ENCODE data around the gene ELANE. TPM values are rescaled to one million over a fixed set of nuclear protein-coding genes. Genes with fewer than 3 reads are reported as not detected.

Gene ELANE
- total and polyA plus RNA-seq, 9 of the 15 experiments (the other 6 are each of a cell fraction or from before 2014, with no cell fraction given): not detected

DNA sequence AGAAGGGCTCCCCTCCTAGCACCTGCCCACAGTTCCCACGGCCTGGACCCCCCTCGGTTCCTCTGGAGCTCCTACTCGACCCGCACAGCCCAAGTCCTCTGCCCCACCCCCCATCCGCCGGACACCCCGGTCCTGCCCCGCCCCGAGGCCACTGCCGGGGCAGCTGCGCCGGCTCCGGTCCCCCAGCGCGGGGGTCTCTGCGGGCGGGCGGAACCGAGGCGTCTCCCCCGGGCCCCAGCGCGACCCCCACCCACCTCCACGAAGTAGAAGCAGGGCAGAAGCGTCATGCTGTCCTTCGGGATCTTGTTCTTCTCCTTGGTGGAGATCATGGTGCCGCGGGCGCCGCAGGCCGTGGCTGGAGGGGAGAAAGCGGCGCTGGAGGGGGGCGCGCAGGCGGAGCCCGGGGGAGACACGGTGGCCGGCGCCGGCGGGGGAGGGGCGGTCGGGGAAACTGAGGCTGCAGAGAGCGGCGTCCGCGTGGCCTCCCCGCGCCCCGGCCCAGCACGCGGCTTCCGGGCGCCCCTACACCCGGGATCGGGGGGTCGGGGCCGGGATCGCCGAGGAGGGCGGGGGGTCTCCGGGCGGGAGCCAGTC lies 30.8 kb upstream of the ELANE start (continued):
- TF ChIP-seq PRDM10 (IDR thresholded peaks at IDR 0.05; ENCODE audit: partially characterized antibody) (peak; percentile 65), ZNF395 (CRISPR knock-in tag; IDR thresholded peaks at IDR 0.05) (no peak), CEBPB (tag; IDR thresholded peaks at IDR 0.05) (no peak), SIRT6 (IDR thresholded peaks at IDR 0.05; ENCODE audit: low read depth, low read length) (no peak), SP1 (CRISPR knock-in tag; IDR thresholded peaks at IDR 0.05) (no peak), NCOR1 (IDR thresholded peaks at IDR 0.05) (no peak)
- TF ChIP-seq, protein P1, sequence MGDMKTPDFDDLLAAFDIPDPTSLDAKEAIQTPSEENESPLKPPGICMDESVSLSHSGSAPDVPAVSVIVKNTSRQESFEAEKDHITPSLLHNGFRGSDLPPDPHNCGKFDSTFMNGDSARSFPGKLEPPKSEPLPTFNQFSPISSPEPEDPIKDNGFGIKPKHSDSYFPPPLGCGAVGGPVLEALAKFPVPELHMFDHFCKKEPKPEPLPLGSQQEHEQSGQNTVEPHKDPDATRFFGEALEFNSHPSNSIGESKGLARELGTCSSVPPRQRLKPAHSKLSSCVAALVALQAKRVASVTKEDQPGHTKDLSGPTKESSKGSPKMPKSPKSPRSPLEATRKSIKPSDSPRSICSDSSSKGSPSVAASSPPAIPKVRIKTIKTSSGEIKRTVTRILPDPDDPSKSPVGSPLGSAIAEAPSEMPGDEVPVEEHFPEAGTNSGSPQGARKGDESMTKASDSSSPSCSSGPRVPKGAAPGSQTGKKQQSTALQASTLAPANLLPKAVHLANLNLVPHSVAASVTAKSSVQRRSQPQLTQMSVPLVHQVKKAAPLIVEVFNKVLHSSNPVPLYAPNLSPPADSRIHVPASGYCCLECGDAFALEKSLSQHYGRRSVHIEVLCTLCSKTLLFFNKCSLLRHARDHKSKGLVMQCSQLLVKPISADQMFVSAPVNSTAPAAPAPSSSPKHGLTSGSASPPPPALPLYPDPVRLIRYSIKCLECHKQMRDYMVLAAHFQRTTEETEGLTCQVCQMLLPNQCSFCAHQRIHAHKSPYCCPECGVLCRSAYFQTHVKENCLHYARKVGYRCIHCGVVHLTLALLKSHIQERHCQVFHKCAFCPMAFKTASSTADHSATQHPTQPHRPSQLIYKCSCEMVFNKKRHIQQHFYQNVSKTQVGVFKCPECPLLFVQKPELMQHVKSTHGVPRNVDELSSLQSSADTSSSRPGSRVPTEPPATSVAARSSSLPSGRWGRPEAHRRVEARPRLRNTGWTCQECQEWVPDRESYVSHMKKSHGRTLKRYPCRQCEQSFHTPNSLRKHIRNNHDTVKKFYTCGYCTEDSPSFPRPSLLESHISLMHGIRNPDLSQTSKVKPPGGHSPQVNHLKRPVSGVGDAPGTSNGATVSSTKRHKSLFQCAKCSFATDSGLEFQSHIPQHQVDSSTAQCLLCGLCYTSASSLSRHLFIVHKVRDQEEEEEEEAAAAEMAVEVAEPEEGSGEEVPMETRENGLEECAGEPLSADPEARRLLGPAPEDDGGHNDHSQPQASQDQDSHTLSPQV (IDR thresholded peaks at IDR 0.05): 0 out of 2 replicates have a peak, but pooled peaks have one; percentile 19
